Activated T-helper 1 cell treated with Interleukin-2 at 50 U/mL for 16 hours (primary cell): ENCODE data around the gene FUCA1.
A peak's percentile ranks its signal among the peaks of the same experiment; 100 is the strongest.
"Not testable (repeated sequence)": the region's sequence is repeated elsewhere in the genome, so short reads cannot be mapped to it uniquely, and the experiment has no call there.

Source experiments
- DNase-seq: peaks from one replicate; pipeline ENCODE4 v3.0.0-alpha.2; 2020; ENCODE audit warnings: low read depth

Gene FUCA1

GRCh38 chr1:23895993-23896392, 27.9 kb upstream of the FUCA1 start:
- DNase-seq, result no peak

DNA sequence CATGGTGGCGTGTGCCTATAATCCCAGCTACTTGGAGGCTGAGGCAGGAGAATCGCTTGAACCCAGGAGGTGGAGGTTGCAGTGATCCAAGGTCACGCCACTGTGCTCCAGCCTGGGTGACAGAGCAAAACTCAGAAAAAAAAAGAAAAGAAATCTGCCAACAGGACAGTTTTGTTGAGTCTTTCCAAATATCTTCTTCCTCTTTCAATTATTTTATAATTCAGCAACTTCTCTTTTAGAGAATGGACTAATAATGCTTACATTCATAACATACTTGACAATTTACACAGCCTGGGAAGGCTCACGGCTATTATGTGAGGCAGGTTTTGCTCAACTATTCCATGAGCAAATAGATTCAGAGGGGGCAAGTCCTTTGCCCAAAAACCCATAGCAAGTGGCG, 27.0 kb upstream of the FUCA1 start:
- no peak for DNase-seq

GRCh38 chr1:23889074-23889473, 21.0 kb upstream of the FUCA1 start:
- no peak for DNase-seq

GRCh38 chr1:23885222-23885621, 17.1 kb upstream of the FUCA1 start:
- no peak for DNase-seq

DNA sequence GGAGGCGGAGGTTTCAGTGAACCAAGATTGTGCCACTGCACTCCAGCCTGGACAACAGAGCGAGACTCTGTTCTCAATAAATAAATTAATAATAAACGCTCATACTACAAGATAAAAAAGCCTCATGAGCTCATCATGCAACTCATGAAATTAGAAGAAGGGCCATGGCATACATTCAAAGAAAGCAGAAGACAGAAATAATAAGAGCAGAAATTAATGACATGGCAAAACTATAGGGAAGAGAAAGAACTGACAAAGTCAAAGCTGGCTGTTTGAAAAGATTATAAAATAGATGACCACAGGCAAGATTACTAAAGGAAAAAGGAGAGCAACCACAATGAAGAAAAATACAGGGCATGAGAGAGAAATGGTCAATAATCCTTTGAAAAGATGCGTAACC, 14.7 kb upstream of the FUCA1 start:
- DNase-seq, result no peak

DNA sequence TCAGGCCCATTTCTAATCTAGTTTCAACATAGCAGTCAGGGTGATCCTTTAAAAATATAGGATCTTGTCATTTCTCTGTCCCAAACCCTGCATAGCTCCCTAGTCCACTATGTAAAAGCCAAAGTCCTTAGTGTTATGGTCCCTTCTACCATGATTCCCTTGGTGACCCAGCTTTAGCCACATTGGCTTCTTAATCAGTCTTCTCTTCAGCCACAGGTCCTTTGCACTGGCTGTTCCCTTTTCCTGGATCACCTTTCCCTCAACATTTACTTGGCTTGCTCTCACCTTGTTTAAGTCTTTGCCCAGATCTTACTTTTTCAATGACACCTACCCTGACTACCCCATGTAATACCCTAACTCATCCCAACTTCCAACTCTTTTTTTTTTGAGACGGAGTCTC, 11.7 kb upstream of the FUCA1 start:
- DNase-seq, result no peak

DNA sequence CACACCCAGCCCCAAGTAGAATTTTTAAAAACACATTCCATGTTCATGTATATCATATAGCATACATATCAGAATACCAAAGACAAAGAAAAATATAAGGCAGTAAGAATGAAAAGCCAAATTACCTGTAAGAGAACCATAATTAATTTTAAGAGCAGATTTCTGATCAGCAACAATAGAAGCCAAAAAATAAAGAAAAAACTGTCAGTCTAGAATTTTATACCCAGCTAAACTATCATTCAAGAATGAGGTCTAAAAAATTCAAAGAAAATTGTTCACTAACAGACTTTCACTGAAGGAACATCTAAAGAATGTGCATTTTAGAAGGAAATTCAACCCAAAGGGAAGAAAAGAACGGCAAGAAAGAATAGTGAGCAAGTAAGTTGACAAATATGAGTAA, 10.6 kb upstream of the FUCA1 start:
- no peak for DNase-seq

DNA sequence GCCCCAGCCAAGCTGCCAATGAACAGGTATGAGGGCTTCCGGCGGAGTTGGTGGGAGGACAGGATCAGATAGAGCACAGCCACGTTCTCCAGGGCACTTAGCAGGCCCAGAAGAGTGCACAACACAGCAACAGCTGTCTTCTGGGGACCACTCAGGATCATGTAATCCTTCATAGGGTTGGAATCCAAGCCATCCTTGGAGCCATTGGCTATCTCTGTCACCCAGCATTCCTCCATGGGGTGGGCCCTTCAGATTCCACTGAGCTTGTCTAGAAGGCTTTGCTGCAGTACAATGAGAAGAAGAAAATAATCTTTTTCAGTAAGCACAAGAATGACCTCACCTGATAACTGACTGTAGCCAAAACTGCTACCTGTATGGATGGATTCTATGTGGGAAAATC, 7.3 kb upstream of the FUCA1 start:
- no peak for DNase-seq

DNA sequence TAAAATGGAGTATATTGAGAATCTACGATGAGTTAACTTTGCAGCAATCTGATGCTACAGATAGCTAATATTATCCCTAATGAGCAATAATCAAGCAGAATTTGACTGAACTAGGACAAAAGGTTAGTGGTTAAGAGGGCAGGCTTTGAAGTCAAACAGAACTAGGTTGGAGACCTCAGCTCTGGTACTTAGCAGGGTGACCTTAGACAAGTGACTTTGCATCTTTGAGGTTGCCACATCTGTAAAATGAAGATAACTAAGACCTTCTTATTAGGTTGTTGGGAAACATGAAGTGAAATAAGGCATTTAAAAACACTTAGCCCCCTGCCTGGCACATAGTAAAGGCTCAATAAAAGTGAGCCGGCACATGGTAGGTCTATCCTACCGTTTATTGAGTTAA, 4.3 kb upstream of the FUCA1 start:
- no peak for DNase-seq

- DNase-seq, result no peak
Measured at GRCh38 chr1:23869051-23869450, 961 bp upstream of the FUCA1 start.

DNA sequence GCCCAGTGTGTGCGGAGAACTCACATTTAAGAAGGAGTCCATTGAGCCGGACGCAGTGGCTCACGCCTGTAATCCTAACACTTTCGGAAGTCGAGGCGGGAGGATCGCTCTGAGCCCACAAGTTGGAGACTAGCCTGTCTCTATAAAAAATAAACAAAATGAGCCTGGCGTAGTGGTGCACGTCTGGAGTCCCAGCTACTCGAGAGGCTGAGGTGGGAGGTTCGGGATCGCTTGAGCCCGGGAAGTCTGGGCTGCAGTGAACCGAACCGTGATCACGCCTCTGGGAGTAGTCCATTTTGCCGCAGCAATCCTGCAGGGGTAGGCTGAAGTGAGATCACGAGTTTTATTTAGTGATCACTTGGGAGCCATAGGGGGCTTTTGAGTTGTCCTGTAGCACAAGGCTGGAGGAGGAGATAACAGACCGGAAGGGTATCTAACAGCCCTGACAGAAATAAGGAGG, 497 bp upstream of the FUCA1 start:
- DNase-seq, result no peak

GRCh38 chr1:23867542-23867894, 572 bp downstream of the FUCA1 start:
- DNase-seq, result no peak

GRCh38 chr1:23865543-23865930, 2.6 kb downstream of the FUCA1 start:
- no peak for DNase-seq

DNA sequence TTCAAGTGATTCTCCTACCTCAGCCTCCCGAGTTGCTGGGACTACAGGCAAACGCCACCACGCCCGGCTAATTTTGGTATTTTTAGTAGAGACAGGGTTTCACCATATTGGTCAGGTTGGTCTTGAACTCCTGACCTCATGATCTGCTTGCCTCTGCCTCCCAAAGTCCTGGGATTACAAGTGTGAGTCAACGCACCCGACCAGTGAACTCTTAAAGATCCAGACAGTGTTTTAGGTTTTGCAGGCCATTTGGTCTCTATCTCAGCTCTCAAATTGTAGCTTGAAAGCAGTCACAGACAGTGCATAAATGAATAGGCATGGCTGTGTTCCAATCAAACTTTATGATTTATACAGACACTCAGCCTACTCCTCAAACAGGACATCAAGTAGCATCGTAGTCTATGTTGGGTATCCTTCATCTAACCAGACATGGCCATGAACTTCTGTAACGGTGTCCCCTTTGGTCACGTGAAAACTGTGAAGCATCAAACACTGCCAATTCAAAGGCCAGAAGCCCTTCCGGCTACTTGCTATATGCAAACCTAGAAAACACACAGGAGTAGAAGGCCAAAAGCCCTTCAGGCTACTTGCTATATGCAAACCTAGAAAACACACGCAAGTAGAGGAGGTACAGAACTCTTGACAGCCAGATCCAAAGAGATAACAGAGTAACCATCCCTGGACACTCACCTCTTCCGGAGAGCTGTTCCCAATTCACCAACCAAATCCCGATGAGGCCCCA, 3.1 kb downstream of the FUCA1 start:
- no peak for DNase-seq

- no peak for DNase-seq
Measured at GRCh38 chr1:23862640-23863039, 5.5 kb downstream of the FUCA1 start.

DNA sequence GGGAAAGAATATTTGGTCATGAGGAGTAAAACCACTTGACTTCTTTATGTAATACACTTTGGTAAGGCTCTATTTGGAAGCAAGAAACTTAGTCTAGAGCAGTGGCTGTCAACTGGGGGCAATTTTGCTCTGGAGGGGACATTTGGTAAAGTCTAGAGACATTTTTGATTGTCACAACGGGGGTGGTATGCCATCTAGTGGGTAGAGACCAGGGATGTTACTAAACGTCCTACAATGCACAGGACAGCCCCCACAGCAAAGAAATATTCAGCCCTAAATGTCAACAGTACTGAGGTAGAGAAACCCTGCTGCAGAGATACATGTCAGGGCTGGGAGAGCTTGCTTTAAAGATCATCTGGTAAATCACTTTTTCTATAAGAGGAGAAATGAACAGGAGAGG, 13.5 kb downstream of the FUCA1 start:
- no peak for DNase-seq

DNA sequence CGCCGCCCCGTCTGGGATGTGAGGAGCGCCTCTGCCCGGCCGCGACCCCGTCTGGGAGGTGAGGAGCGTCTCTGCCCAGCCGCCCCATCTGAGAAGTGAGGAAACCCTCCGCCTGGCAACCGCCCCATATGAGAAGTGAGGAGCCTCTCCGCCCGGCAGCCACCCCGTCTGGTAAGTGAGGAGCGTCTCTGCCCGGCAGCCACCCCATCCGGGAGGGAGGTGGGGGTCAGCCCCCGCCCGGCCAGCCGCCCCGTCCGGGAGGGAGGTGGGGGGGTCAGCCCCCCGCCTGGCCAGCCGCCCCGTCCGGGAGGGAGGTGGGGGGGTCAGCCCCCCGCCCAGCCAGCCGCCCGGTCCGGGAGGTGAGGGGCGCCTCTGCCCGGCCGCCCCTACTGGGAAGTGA, 15.0 kb downstream of the FUCA1 start:
- DNase-seq, result not testable (repeated sequence)

GRCh38 chr1:23851406-23851805, 16.7 kb downstream of the FUCA1 start:
- not testable (repeated sequence) for DNase-seq

GRCh38 chr1:23848673-23849616, 19.1 kb downstream of the FUCA1 start:
- no peak for DNase-seq

GRCh38 chr1:23847482-23848095, 20.5 kb downstream of the FUCA1 start:
- not testable (repeated sequence) for DNase-seq

- no peak for DNase-seq
Measured at GRCh38 chr1:23845163-23845562, 22.9 kb downstream of the FUCA1 start.

DNA sequence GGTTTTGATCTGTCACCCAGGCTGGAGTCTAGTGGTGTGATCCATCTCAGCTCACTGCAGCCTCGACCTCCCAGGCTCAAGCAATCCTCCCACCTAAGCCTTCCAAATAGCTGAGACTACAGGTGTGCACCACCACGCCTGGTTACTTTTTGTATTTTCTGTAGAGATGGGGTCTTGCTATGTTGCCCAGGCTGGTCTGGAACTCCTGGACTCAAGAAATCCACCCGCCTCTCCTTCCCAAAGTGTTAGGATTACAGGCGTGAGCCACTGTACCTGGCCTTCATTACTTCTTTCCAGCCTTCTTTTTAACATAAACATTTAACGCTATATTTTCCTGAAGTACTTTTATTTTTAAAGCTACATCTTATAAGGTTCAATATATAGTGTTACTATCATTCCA, 24.4 kb downstream of the FUCA1 start:
- DNase-seq, result no peak

- peak; percentile 62 for DNase-seq
Measured at GRCh38 chr1:23838401-23838866, 29.7 kb downstream of the FUCA1 start.
